Globus pallidus (tissue), 1 donor: ENCODE data around the gene NEO1.

ENCODE experiments used
- DNase-seq: peaks from one replicate; pipeline ENCODE4 v3.0.0-alpha.2; 2015; ENCODE audit warnings: low spot score

The NEO1 gene

DNA sequence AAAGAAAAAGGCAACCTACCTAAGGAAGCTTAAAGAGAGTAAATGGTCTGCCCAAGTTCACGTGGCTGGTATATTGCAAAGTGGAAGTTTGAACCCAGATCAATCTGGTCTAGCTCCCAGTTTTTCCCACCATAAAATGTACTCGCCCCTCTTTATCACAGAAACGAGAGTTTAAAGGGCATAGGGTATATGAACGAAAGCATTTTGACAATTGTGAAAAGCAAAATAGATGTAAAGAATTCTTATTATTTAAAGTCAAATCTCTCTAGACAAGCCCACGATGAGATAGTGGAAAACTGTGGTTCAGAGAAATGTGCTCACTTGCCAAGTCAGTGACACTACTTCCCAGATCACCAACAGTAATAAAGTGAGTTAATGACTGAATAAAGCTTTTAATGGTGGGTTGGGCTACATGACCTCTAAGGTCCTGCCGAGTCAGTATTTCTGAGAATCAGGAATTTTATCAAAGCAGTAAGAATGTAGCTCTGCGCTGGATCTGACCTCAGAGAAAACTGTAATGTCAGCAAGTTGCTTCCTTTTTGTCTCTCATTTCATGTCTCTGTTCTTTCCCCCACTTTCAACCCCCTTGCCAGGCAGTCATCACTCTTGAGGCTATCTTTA is 23.3 kb upstream of the NEO1 start:
- DNase-seq: no peak

- DNase-seq: no peak
These were observed 22.1 kb upstream of the NEO1 start for GRCh38 chr15:73030122-73030679.

GRCh38 chr15:73031648-73032047 is 20.6 kb upstream of the NEO1 start:
- no peak for DNase-seq

DNA sequence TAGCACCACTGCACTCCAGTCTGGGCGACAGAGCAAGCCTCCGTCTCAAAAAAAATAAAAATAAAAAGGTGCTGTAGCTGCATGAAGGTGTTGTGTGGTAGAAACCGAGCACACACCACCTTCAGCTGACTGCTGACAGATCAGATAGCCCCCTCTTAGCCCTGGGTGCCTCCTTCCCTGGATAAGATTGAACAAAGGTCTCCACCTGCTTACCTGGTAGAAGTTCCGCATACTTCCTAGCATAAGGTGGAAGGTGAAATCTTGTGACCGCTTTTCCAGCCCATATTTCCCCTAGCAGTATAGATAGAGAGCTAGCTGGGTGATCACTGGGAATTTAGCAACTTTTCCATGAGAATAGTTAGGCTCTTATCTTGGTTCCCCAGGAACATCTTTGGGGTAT is 18.7 kb upstream of the NEO1 start:
- DNase-seq: no peak

DNA sequence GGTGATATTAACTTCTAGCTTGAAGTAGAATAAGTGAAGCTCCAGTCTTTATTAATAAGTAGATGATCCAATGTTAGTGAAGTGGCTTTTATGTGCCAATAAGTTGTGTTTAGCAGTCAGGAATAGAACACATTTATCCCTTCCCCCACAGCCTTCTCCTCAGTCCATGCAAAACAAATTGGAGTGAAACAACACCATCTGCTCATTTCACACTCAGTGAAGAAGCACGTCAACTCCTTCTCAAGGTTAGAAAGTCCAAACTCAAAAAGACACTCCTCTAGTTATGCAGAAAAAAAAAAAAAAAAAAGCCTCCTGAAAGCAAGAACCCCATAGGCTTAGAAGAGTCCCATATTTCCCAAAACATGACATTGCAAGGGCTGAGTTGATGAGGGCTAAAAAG is 18.0 kb upstream of the NEO1 start:
- DNase-seq: no peak

DNA sequence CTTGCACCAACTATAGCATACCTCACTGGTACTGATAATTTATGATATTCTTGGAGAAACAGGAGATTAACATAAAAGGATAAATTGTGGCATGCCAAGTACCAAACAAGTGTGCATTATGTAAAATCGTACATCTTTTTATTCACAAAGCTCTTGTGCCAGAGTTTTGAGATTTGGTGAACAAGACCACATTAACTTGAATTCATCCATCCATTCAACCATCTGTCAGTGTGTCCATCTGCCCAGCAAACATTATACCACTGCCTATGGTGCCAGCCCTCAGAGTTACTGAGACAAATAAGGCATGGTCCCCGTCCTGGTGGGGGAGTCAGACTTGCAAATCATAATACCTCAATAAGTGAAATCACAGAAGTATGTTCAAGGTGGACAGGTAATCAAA is 17.0 kb upstream of the NEO1 start:
- DNase-seq: no peak

GRCh38 chr15:73038220-73038619 is 14.0 kb upstream of the NEO1 start:
- DNase-seq: no peak

DNA sequence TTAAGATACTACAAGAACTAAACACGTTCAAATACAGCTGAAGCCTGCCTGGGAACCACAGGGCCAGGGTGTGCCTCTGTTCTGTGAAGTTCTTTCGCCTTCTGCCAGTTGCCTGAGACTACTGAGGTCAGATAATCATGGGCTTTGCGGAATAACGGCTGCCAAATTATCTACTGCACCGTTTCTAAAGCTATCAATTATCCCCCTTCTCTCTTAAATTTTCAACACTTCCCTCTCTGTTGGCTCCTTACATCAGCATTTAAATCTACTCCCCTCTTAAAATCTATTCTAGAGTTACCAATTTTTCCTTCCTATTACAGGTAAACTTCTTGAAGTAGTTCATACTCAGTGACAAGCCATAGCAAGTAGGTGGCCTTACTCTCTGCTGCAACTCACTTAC is 6.2 kb upstream of the NEO1 start:
- no peak for DNase-seq

DNA sequence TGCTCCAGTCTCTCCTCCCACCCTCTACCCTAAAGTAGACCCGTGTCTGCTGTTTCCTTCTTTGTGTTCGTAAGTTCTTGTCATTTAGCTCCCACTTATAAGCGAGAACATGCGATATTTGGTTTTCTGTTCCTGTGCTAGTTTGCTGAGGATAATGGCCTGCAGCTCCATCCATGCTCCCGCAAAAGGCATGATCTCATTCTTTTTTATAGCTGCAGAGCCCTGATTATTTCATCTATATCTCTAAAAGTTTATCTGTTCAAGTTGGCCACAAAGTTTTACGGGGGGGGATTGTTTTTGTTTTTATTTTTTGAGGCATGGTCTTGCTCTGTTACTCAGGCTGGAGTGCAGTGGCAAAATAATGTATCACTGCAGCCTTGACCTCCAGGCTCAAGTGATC is 4.4 kb upstream of the NEO1 start:
- no peak for DNase-seq

DNA sequence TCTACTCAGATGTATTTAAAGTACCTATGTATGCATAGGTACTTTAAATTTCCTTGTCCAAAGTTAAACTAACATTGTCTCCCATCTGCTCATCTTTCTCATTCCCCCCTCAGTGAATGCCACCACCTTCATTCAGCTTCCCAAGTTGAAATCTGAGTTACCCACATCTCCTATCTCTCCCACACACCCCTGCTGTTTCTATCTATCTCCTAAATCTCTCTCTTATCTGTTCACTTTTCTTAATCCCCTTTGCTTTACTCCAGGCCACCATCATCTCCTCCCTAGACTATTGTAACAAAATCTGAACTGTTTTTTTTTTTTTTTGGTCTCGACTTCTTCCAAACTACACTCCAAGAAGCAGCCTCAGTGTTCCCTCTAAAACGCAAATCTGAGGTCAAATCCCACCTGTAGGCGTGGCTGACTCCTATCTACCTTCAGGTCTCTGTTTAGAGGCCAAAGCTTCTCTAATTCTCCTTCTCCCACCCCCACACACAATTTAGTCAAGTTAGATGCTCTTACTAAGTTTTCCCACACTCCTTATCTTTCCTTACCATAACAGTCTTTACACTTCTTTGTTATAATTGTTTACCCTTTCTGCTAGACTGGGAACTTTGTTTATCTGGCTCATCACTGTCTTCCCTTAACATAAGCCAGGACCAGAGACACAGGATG is 3.5 kb upstream of the NEO1 start:
- DNase-seq: no peak

- peak; percentile 78 for DNase-seq
These were observed 2.6 kb upstream of the NEO1 start for GRCh38 chr15:73049564-73050215.

GRCh38 chr15:73050561-73051295 is 1.5 kb upstream of the NEO1 start:
- DNase-seq: no peak

- DNase-seq: peak; percentile 65
These were observed 864 bp upstream of the NEO1 start for GRCh38 chr15:73051391-73051806.

DNA sequence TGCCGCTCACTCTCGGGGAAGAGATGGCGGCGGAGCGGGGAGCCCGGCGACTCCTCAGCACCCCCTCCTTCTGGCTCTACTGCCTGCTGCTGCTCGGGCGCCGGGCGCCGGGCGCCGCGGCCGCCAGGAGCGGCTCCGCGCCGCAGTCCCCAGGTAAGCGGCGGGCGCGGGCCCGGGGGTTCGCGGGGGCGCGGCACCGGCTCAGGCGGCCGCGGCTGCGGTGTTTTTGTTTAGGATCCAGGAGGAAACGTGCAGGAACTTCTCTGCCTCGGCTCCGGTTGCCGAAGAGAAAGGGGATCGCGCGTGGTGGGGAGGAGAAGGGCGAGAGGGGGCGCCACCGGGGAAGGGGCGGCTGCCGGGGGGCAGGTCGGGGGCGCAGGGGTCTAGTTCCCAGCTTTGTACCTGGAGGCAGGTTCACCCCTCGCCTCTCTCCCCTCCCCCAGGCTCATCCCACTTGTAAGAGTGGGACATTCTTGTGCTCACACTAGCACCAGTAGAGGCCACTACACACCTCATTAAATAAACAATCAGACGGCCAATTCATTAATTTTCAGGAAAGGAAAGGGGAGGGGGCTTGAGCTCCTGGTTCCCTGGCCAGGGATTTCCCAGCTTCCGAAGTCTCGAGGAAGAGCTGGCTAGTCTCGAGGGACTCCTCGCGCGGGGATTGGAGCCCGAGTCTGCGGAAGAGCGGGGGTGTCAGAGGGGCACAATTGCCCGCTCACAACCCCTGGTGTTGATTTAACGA is 562 bp downstream of the NEO1 start:
- DNase-seq: peak; percentile 85

GRCh38 chr15:73053398-73053723 is 1.1 kb downstream of the NEO1 start:
- no peak for DNase-seq

DNA sequence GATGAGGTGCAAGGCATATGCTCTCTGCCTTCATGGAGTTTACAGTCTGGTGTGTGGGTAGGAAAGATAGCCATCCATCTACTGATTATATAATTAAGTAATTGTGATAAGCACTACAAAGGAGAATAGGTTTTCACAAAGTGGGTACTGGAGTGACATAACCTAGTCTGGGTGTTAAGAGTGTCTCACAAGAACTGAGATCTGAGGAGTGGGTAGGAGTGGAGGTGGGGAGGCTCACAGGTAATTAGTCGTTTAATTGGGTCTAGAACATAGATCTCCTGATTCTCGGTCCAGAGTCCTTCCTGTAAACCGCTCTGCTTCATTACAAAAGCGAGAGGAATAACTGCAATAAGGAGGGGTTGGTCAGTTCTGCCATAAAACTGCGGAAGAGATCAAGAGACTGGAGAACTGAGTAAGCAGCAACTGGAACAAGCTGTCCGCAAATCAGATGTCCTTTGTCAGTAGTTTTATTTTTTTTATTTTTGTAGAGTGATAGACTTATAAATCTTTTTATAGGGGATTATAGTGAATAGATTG is 2.2 kb downstream of the NEO1 start:
- DNase-seq: no peak

DNA sequence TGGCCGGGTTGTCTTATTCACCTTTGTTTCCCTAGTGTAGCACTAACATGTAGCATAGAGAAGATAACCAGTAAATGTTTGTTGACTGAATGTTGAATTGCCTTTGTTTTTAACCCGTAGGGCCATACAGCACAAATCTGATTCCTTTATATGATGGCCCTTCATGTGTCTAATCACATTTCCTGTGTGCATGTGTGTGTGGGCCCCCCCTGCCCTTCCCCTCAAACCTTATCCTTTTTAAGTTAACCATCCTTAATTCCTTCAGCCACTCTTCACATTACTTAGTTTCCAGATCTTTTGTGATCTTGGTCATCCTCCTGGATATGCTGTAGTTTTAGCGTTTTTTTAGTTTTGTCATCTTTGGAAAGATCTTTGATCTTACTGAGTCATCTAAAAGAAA is 4.2 kb downstream of the NEO1 start:
- no peak for DNase-seq

- DNase-seq: no peak
These were observed 6.2 kb downstream of the NEO1 start for GRCh38 chr15:73058437-73058836.

GRCh38 chr15:73065114-73065513 is 12.9 kb downstream of the NEO1 start:
- DNase-seq: no peak

DNA sequence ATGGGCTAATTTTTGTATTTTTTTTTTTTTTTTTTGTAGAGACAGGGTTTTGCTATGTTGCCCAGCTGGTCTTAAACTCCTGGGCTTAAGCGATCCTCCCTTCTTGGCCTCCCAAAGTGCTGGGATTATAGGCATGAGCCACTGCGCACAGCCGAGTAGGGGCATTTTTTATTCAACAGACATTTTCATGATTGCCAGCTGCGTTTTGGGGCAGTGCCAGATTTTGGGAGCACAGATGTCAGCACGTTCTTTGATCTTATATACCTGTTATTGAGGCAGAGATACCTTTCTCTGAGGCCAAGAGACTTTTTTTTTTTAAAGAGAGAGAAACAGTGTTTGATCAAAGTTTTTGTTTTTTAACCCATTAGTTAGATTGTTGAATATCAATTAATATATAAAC is 16.8 kb downstream of the NEO1 start:
- no peak for DNase-seq

DNA sequence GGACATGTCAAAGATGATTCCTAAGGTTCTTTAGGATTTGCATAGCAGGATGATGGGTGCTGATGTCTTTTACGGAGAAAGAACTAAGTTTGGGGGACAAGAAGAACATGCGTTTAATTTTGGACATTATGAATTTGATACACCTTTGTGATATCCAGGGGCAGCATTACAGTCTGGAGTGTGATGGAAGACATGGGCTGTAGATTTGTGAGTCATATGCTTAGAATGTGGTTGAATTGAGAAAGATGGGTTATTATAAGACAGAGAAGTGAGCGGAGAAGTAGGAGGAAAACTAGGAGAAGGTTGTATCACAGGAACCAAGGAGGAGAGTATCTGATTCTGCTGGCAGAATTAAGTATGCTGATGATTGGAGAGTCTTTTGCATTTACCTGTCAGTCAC is 20.6 kb downstream of the NEO1 start:
- DNase-seq: no peak

DNA sequence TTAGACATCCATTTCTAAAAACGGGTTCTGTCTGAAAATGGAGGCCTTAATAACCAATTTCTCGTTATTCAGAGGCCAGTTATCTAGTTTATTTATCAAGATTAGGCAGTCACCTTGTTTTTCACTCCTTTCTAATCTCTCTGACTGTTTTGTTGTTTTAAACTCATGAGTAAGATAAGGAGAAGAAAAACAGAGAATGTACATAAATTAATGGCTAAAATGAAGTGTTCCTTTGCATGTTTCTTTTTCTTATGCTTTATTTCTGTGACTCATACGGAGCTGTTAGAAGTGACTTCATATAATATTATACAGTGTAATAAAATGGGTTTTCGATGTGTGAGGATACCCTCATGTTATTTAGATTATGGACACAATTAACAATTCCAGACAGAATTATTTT is 22.0 kb downstream of the NEO1 start:
- DNase-seq: no peak
